GM18511 (cell line): Measurements from ENCODE around the gene SLC25A5.
"Not testable (repeated sequence)": the region's sequence is repeated elsewhere in the genome, so short reads cannot be mapped to it uniquely, and the experiment has no call there.

ENCODE experiments used
- ATAC-seq: cut with Tn5 transposase; IDR thresholded peaks from one replicate; pipeline ENCODE4 v1.9.1; 2021; ENCODE audit warnings: mild to moderate bottlenecking, moderate library complexity; ENCODE audit not compliant: unreplicated experiment

Gene SLC25A5

GRCh38 chrX:119502727-119503483 is 34.7 kb downstream of the SLC25A5 start:
- no peak for ATAC-seq

DNA sequence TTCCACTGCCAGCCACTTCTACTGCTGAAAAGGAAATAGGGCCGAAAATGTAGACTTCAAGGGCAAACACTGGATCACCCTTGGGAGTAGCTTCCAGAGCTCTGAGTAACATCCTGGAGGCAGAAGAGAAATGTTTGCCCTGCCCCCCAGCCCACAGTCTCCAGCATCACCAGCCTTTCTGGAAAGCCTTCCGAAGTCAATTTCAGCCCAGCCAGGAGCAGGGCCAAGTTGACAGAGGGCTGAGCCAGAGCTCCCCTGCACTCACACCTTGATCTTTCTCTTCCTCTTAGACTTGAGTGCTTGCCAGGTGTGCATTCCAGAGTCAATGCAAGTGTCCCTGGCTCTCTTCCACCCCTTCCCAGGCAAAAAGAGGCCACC is 35.2 kb downstream of the SLC25A5 start:
- no peak for ATAC-seq

- not testable (repeated sequence) for ATAC-seq
These were observed 36.9 kb downstream of the SLC25A5 start for GRCh38 chrX:119505145-119505544.

DNA sequence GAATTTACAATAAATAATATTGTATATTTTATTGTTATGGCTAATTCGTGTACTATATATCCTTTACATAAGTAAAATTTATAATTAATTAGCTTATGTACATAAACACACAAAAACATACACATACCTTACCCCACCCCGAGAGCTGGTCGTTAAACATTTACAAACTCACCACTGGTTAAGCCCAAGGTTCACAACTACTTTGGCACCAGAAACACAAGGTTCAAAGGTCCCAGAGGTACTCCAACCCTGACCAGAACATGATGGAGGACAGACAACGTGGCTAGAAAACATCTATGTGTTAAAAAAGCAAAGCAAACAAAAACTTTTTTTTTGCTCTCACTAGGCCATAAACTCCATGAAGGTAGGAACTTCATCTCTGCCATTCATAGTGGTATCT is 37.7 kb downstream of the SLC25A5 start:
- ATAC-seq, result no peak

DNA sequence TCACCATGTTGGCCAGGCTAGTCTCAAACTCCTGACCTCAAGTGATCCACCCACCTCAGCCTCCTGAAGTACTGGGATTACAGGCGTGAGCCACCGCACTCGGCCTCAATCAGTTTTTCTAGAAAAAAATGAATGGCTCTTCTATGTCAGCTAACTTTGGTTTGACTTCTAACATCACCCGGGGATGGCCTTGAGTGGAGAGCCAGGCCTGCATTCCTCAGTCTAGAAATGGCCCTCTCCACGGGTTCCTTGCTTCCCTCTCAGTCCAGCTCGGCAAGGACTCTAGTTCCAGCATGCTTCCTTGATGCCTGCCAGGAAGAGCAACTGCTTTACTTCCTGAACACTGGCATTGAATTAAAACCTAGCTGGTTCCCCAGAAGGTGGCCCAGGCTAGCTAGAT is 39.0 kb downstream of the SLC25A5 start:
- ATAC-seq, result no peak

DNA sequence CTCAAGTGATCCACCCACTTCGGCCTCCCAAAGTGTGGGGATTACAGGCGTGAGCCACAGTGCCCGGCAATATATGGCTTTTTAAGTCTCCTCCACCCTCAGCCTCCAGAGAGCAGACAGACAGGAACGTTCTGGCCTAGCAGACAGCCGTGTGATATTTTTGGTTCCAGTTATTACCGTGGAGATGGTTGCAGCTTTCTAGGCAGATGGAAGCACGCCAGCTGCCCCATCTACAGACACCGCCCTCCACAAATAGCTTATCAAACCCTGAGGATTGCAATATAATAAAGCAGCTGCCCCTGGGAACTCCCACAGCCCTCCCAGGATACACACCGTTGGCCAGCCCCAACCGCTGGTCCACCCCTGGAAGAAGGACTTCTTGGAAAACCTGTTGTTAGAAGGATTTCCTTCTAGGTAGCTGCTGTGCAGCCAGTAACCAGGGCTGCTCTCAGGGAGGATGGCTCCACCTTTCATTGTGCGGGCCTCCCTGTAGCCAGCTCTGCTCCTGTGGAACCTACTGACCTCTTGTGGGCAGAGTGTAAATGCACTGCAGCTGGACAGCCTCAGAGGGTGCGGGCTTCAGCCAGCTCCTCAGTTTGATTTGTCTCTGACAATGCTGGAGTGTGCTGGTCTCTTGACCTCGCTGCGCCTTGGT is 44.0 kb downstream of the SLC25A5 start:
- ATAC-seq, result peak; percentile 89

DNA sequence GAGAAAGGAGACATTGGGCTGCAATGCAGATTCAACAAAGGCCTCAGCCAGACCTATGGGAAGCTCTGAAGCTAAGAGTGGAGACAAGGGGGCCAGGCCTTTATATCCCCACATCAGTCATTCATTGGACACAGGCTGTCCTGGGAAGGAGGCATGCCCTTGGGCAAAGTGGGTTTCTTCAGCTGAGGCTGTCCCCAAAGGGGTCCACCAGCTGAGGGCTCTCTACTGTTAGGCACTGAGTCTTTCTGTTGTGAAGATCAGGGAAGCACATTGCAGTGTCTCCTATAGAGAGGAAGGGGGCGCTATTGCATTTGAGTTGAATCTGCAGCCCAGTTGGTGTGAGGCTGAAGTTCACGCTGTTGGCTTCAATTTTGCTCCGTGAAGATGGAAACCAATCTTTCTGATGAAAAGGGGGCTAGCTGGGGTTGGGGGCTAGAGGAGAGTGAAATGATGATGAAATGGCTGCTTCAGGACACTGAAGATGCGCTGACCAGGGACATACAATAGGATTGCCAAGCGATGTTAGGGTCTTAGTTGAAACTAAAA is 48.0 kb downstream of the SLC25A5 start:
- ATAC-seq, result peak; percentile 87

- no peak for ATAC-seq
These were observed 50.1 kb downstream of the SLC25A5 start for GRCh38 chrX:119518371-119518770.
